HepG2 (cell line): Measurements from ENCODE around the gene ABCB6. TPM values are rescaled to one million over a fixed set of nuclear protein-coding genes. Genes with fewer than 3 reads are reported as not detected.

Experiments used
- ATAC-seq: fragments of 200-7000 bp; cut with Tn5 transposase; 3 replicates; pipeline ENCODE4 v1.9.1; 2020; ENCODE audit warnings: mild to moderate bottlenecking, moderate library complexity
- BruUV-seq: library from RNA; stranded (reverse); fragments of 400-500 nt; replicated peaks from 2 replicates; lab custom pipeline; 2021; lab: Mats Ljungman, UMichigan
- CTCF ChIA-PET: fragments of 300-600 bp; formaldehyde crosslinking; extraction: SDS; loops from one replicate; lab custom pipeline; 2021; ENCODE audit warnings: low total read pairs, inconsistent platforms, low intra/inter-chr PET ratio; lab: Yijun Ruan, JAX
- POLR2A ChIA-PET: fragments of 350-600 bp; sonication (Branson Sonifier 250); formaldehyde crosslinking; loops from one replicate; lab custom pipeline; 2020; ENCODE audit warnings: antibody characterized with exemption, inconsistent platforms; lab: Yijun Ruan, JAX
- DNase-seq: peaks from one replicate; pipeline ENCODE4 v3.0.0-alpha.2; 2015; ENCODE audit warnings: low spot score
- FAIRE-seq: peaks from 3 replicates; lab custom pipeline; 2011; peaks lifted over from hg19 to GRCh38; lab: Jason Lieb, UNC
- H2AFZ ChIP-seq: one replicate; pipeline ENCODE4 v1.6.1; 2011; ENCODE audit warnings: low read length, inconsistent platforms
- H3K27ac ChIP-seq: fragments of 300-600 bp; 3 replicates; pipeline ENCODE4 v1.8.0; 2011; ENCODE audit warnings: mixed run types, mild to moderate bottlenecking, mixed read lengths, low read length, inconsistent platforms; ENCODE audit not compliant: insufficient read depth; ENCODE audit errors: extremely low read length
- H3K27me3 ChIP-seq, 2 experiments: fragments of 200-600 bp in 1 of 2; 2 replicates in 1 of 2; 3 replicates in 1 of 2; pipeline versions ENCODE4 v1.6.0 to v1.8.0; 2011; ENCODE audit warnings: low read length in 2 of 2, mild to moderate bottlenecking in 2 of 2, moderate library complexity in 2 of 2, inconsistent platforms in 1 of 2; ENCODE audit not compliant: insufficient read depth in 2 of 2, control insufficient read depth in 1 of 2
- H3K36me3 ChIP-seq, 2 experiments: fragments of 200-600 bp in 1 of 2; replicated peaks in 1 of 2; 2 replicates in 1 of 2; 3 replicates in 1 of 2; pipeline versions ENCODE4 v1.5.1 to v1.8.0; 2011; ENCODE audit warnings: low read length in 2 of 2, inconsistent platforms in 1 of 2; ENCODE audit not compliant: insufficient read depth in 2 of 2, control insufficient read depth in 1 of 2
- H3K4me1 ChIP-seq: 2 replicates; pipeline ENCODE4 v1.5.1; 2012; ENCODE audit warnings: low read length, inconsistent platforms; ENCODE audit not compliant: insufficient read depth
- H3K4me2 ChIP-seq: 2 replicates; pipeline ENCODE4 v1.6.0; 2011; ENCODE audit warnings: low read depth, low read length, inconsistent platforms
- H3K4me3 ChIP-seq, 3 experiments: fragments of 200-600 bp in 1 of 3; sonication (generic), shearing (Covaris generic) in 1 of 3; replicated peaks in 1 of 3; 2 replicates each; pipeline ENCODE4 v1.5.1; 2011 to 2016; ENCODE audit warnings: low read length in 3 of 3, inconsistent platforms in 2 of 3, low read depth in 2 of 3, mild to moderate bottlenecking in 2 of 3, control low read depth in 1 of 3, mixed read lengths in 1 of 3; ENCODE audit not compliant: insufficient read depth in 1 of 3
- H3K79me2 ChIP-seq: one replicate; pipeline ENCODE4 v1.6.1; 2011; ENCODE audit warnings: low read length, inconsistent platforms; ENCODE audit not compliant: insufficient read depth
- H3K9ac ChIP-seq: 2 replicates; pipeline ENCODE4 v1.6.0; 2011; ENCODE audit warnings: mild to moderate bottlenecking, low read depth, low read length, inconsistent platforms; ENCODE audit not compliant: insufficient read depth
- H3K9me3 ChIP-seq: 2 replicates; pipeline ENCODE4 v1.5.1; 2012; ENCODE audit warnings: mild to moderate bottlenecking, low read length
- H4K20me1 ChIP-seq: 2 replicates; pipeline ENCODE4 v1.6.0; 2011; ENCODE audit warnings: inconsistent platforms, mild to moderate bottlenecking, low read length, moderate library complexity; ENCODE audit not compliant: insufficient read depth
- GZF1 ChIP-seq: sonication (generic); formaldehyde crosslinking; IDR thresholded peaks from 2 replicates; pipeline ENCODE4 v1.5.1; 2020; ENCODE audit warnings: mild to moderate bottlenecking, missing genetic modification reagents
- JUND ChIP-seq: sonication (generic); formaldehyde crosslinking; IDR thresholded peaks from 2 replicates; pipeline ENCODE4 v1.8.0; 2022; ENCODE audit warnings: mild to moderate bottlenecking, missing genetic modification reagents
- SRF ChIP-seq: IDR thresholded peaks from 2 replicates; pipeline ENCODE4 v1.6.1; 2011; ENCODE audit warnings: mild to moderate bottlenecking, low read depth, low read length, moderate library complexity
- TRIM24 ChIP-seq: sonication (generic); formaldehyde crosslinking; IDR thresholded peaks from 2 replicates; pipeline ENCODE4 v1.8.0; 2022; ENCODE audit warnings: mild to moderate bottlenecking, missing genetic modification reagents
- ZFAT ChIP-seq: sonication (generic); formaldehyde crosslinking; conservative IDR thresholded peaks from 2 replicates; pipeline ENCODE4 v1.8.1; 2023; ENCODE audit warnings: missing genetic modification reagents, inconsistent platforms
- ZNF776 ChIP-seq: sonication (generic); formaldehyde crosslinking; IDR thresholded peaks from 2 replicates; pipeline ENCODE4 v1.4.0; 2020; ENCODE audit warnings: mild to moderate bottlenecking, missing genetic modification reagents
- WGBS: methylation state at CpG from one replicate; pipeline ENCODE4 v1.1.6; 2017; ENCODE audit warnings: low lambda C conversion rate; 5-methylcytosine and 5-hydroxymethylcytosine counted together
- in situ Hi-C: cut with HindIII; loops from 2 replicates; pipeline ENCODE4 v1.10.0; 2017; ENCODE audit warnings: low pct_unique_long_range_greater_than_20kb; ENCODE audit not compliant: extremely low pct_ligation_motif_present
- intact Hi-C: fragments of 100-400 bp; cut with micrococcal nuclease; formaldehyde crosslinking; loops from one replicate; pipeline ENCODE4 v1.10.0; 2022; ENCODE audit not compliant: unreplicated experiment
- polyA plus RNA-seq, 8 experiments: library from polyadenylated mRNA; depleted of rRNA in 3 of 8; stranded (reverse) in 7 of 8; unstranded in 1 of 8; fragments of >200 nt; fragmentation: Illumina TruSeq in 4 of 8; extraction: Trizol in 4 of 8; gene quantifications; 2 replicates each; pipeline versions ENCODE4 v1.2.1 to v1.2.3, GENCODE V29; 2011 to 2016; ENCODE audit warnings: low read depth in 4 of 8, missing spikeins in 1 of 8, mixed read lengths in 1 of 8; ENCODE audit not compliant: insufficient read depth in 1 of 8
- total RNA-seq, 5 experiments: library from RNA; depleted of rRNA; stranded (reverse); fragments of >200 nt; fragmentation: Illumina TruSeq; extraction: Trizol; gene quantifications; 2 replicates each; pipeline ENCODE4 v1.2.3, GENCODE V29; 2016; ENCODE audit warnings: low read depth in 1 of 5
- TF ChIP-seq, protein P1 (sequence below): sonication (generic); formaldehyde crosslinking; IDR thresholded peaks from 2 replicates; pipeline ENCODE4 v1.4.0; 2020; ENCODE audit warnings: missing genetic modification reagents, borderline replicate concordance

The ABCB6 gene
- total and polyA plus RNA-seq, 2 of the 13 experiments (the other 11 are each of a cell fraction or from before 2014, with no cell fraction given): 91.1 to 137 TPM

DNA sequence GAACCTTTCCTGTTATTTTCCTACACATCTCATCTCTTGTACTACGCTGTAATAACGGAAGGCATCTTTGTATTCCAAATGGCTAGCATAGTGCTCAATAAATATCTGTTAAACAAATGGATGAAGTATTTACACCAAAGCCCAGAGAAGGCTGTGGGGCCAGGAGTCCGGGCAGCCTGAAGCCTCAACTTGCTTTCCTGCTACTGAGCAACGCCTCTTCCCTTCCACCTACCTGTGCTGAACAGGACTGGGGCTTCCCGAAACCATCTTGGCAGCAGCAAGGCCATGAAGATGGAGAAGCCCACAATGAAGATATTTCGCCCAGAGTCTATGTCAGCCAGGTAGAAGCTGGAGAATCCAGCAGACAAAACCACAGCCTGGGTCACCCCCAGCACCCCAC lies 55.6 kb downstream of the ABCB6 start:
- 75% methylated on average over 6 of the region's 6 CpGs for WGBS
- Histone ChIP-seq H2AFZ (no peak overlapping the region), H4K20me1 (no peaks in the 10 kb centered on the region), H3K27ac (no peak overlapping the region), H3K9ac (no peak overlapping the region), H3K36me3 (peaks cover 0 to under 1% of the 10 kb centered on the region in 2 experiments; a peak in 3 of 5 replicates), H3K4me1 (peaks cover 18% of the 10 kb centered on the region)
- intact Hi-C loops: no loop called here
- no TSS peak for BruUV-seq
- DNase-seq: no peak
- CTCF ChIA-PET: no interaction called here
- TF ChIP-seq, protein P1, sequence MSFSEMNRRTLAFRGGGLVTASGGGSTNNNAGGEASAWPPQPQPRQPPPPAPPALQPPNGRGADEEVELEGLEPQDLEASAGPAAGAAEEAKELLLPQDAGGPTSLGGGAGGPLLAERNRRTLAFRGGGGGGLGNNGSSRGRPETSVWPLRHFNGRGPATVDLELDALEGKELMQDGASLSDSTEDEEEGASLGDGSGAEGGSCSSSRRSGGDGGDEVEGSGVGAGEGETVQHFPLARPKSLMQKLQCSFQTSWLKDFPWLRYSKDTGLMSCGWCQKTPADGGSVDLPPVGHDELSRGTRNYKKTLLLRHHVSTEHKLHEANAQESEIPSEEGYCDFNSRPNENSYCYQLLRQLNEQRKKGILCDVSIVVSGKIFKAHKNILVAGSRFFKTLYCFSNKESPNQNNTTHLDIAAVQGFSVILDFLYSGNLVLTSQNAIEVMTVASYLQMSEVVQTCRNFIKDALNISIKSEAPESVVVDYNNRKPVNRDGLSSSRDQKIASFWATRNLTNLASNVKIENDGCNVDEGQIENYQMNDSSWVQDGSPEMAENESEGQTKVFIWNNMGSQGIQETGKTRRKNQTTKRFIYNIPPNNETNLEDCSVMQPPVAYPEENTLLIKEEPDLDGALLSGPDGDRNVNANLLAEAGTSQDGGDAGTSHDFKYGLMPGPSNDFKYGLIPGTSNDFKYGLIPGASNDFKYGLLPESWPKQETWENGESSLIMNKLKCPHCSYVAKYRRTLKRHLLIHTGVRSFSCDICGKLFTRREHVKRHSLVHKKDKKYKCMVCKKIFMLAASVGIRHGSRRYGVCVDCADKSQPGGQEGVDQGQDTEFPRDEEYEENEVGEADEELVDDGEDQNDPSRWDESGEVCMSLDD (CRISPR knock-in tag): no peak
- TF ChIP-seq GZF1 (no peak), ZNF776 (CRISPR knock-in tag) (no peak), TRIM24 (CRISPR knock-in tag) (no peak), JUND (CRISPR knock-in tag) (no peak), SRF (no peak), ZFAT (CRISPR knock-in tag) (no peak)
- TF ChIP-seq, all 625 proteins: peak for 0
- POLR2A ChIA-PET: interaction anchor here (3.7 kb wide), 1 partner anchor 13 kb away, joined by 13 read pairs; the partner anchor contains the start of gene CNPPD1
- Histone ChIP-seq H3K27me3 (peaks cover 0 to 2% of the 10 kb centered on the region in 2 experiments; a peak in 1 of 5 replicates), H3K4me3 (no peak overlapping the region), H3K4me2 (no peak overlapping the region), H3K79me2 (no peaks in the 10 kb centered on the region), H3K9me3 (no peaks in the 10 kb centered on the region)
- no peak for FAIRE-seq
- in situ Hi-C loops: no loop called here
- no peak for ATAC-seq
